GM23338 (cell line): ENCODE data around the gene CTNNA2. TPM values are rescaled to one million over a fixed set of nuclear protein-coding genes. Genes with fewer than 3 reads are reported as not detected.

Experiments
- ATAC-seq: fragments of 200-7000 bp; cut with Tn5 transposase; 3 replicates; pipeline ENCODE4 v1.9.1; 2020
- DNase-seq: peaks from one replicate; pipeline ENCODE4 v3.0.0-alpha.2; 2015; ENCODE audit warnings: low spot score
- H2AFZ ChIP-seq: fragments of 200-600 bp; sonication (generic); 2 replicates; pipeline ENCODE4 v1.8.0; 2016; ENCODE audit warnings: antibody characterized with exemption, mild to moderate bottlenecking, moderate library complexity
- H3F3A ChIP-seq: fragments of 200-600 bp; sonication (generic); replicated peaks from 2 replicates; pipeline ENCODE4 v1.8.0; 2017; ENCODE audit warnings: antibody characterized with exemption, mixed run types, low read depth
- H3K27ac ChIP-seq: fragments of 200-600 bp; sonication (generic); 2 replicates; pipeline ENCODE4 v1.6.1; 2016; ENCODE audit warnings: low read depth
- H3K27me3 ChIP-seq: fragments of 200-600 bp; sonication (generic); 2 replicates; pipeline ENCODE4 v1.8.0; 2016; ENCODE audit warnings: mild to moderate bottlenecking, mixed run types, moderate library complexity; ENCODE audit not compliant: insufficient read depth
- H3K36me3 ChIP-seq: fragments of 200-600 bp; sonication (generic); 2 replicates; pipeline ENCODE4 v1.8.0; 2016; ENCODE audit warnings: mild to moderate bottlenecking; ENCODE audit not compliant: insufficient read depth
- H3K4me1 ChIP-seq: fragments of 200-600 bp; sonication (generic); 2 replicates; pipeline ENCODE4 v1.8.0; 2016; ENCODE audit warnings: mild to moderate bottlenecking, moderate library complexity; ENCODE audit not compliant: insufficient read depth
- H3K4me2 ChIP-seq: fragments of 200-600 bp; sonication (generic); 2 replicates; pipeline ENCODE4 v1.7.1; 2017; ENCODE audit warnings: mixed run types
- H3K4me3 ChIP-seq: fragments of 200-600 bp; sonication (generic); 2 replicates; pipeline ENCODE4 v1.6.1; 2016; ENCODE audit warnings: mixed run types
- H3K79me2 ChIP-seq: fragments of 200-600 bp; sonication (generic); replicated peaks from 2 replicates; pipeline ENCODE4 v1.8.0; 2017; ENCODE audit warnings: mild to moderate bottlenecking; ENCODE audit not compliant: insufficient read depth
- H3K9me2 ChIP-seq: fragments of 200-600 bp; sonication (generic); 2 replicates; pipeline ENCODE4 v1.8.0; 2017; ENCODE audit not compliant: insufficient read depth
- H4K20me1 ChIP-seq: fragments of 200-600 bp; sonication (generic); replicated peaks from 2 replicates; pipeline ENCODE4 v1.8.0; 2017; ENCODE audit warnings: mild to moderate bottlenecking; ENCODE audit not compliant: insufficient read depth
- H3K27ac Mint-ChIP-seq: 2 replicates; pipeline ENCODE4 v1.8.0; 2020; ENCODE audit warnings: inconsistent platforms, mild to moderate bottlenecking, moderate library complexity, mixed read lengths
- H3K27me3 Mint-ChIP-seq: 3 replicates; pipeline ENCODE4 v1.8.0; 2022; ENCODE audit warnings: low read depth, mild to moderate bottlenecking, moderate library complexity, mixed read lengths, inconsistent platforms; ENCODE audit not compliant: insufficient read depth, poor library complexity
- H3K36me3 Mint-ChIP-seq: 3 replicates; pipeline ENCODE4 v1.8.0; 2021; ENCODE audit warnings: low read depth, mild to moderate bottlenecking, inconsistent platforms, moderate library complexity, mixed read lengths
- H3K4me1 Mint-ChIP-seq: 3 replicates; pipeline ENCODE4 v1.8.0; 2020; ENCODE audit warnings: mild to moderate bottlenecking, inconsistent platforms, mixed read lengths
- H3K4me3 Mint-ChIP-seq: 3 replicates; pipeline ENCODE4 v1.8.0; 2021; ENCODE audit warnings: moderate library complexity, mild to moderate bottlenecking, inconsistent platforms, mixed read lengths
- H3K9me3 Mint-ChIP-seq: 3 replicates; pipeline ENCODE4 v1.8.0; 2020; ENCODE audit warnings: moderate library complexity, mild to moderate bottlenecking, inconsistent platforms, mixed read lengths
- EZH2 ChIP-seq: fragments of 200-600 bp; sonication (generic); IDR thresholded peaks from one replicate; pipeline ENCODE4 v1.8.0; 2017; ENCODE audit warnings: antibody characterized with exemption, mild to moderate bottlenecking, low read depth; ENCODE audit not compliant: unreplicated experiment
- EZH2phosphoT487 ChIP-seq: fragments of 200-600 bp; sonication (generic); IDR thresholded peaks from one replicate; pipeline ENCODE4 v1.8.1; 2018; ENCODE audit warnings: antibody characterized with exemption; ENCODE audit not compliant: unreplicated experiment
- JUNB ChIP-seq: IDR thresholded peaks from one replicate; pipeline ENCODE4 v1.6.1; 2016; ENCODE audit warnings: antibody characterized with exemption; ENCODE audit not compliant: unreplicated experiment
- NANOG ChIP-seq: IDR thresholded peaks from 2 replicates; pipeline ENCODE4 v1.6.1; 2016; ENCODE audit warnings: antibody characterized with exemption, borderline replicate concordance
- STAT1 ChIP-seq: IDR thresholded peaks from one replicate; pipeline ENCODE4 v1.6.1; 2016; ENCODE audit warnings: antibody characterized with exemption; ENCODE audit not compliant: unreplicated experiment
- ZNF114 ChIP-seq: fragments of 250-450 bp; sonication (Bioruptor Pico); IDR thresholded peaks from 2 replicates; pipeline ENCODE4 v1.5.0; 2020; ENCODE audit warnings: mild to moderate bottlenecking, moderate library complexity
- ZNF331 ChIP-seq: fragments of 250-450 bp; sonication (Bioruptor Pico); IDR thresholded peaks from 2 replicates; pipeline ENCODE4 v1.5.0; 2020; ENCODE audit warnings: low read depth, mild to moderate bottlenecking, moderate library complexity
- polyA plus RNA-seq: library from polyadenylated mRNA; unstranded; fragments of >200 nt; fragmentation: Nextera tagmentation; extraction: Ambion mirVana; gene quantifications from 2 replicates; pipeline ENCODE4 v1.2.1, GENCODE V29; 2016
- total RNA-seq: library from RNA; depleted of rRNA; stranded (reverse); fragments of >200 nt; shearing (Covaris generic); gene quantifications from 2 replicates; pipeline ENCODE4 v1.2.3, GENCODE V29; 2014
- TF ChIP-seq, protein P1 (sequence below): IDR thresholded peaks from 2 replicates; pipeline ENCODE4 v1.6.1; 2016; ENCODE audit warnings: antibody characterized with exemption
- TF ChIP-seq, protein P2 (sequence below): IDR thresholded peaks from one replicate; pipeline ENCODE4 v1.6.1; 2018; ENCODE audit warnings: antibody characterized with exemption; ENCODE audit not compliant: unreplicated experiment
- TF ChIP-seq, protein P3 (sequence below), 2 experiments: fragments of 200-600 bp in 1 of 2; sonication (generic) in 1 of 2; conservative IDR thresholded peaks; 2 replicates each; pipeline versions ENCODE4 v1.5.1 to v1.6.1; 2016 to 2017; ENCODE audit warnings: antibody characterized with exemption in 2 of 2, low read depth in 2 of 2, mild to moderate bottlenecking in 2 of 2, moderate library complexity in 1 of 2
- TF ChIP-seq, protein P4 (sequence below): fragments of 250-450 bp; sonication (Bioruptor Pico); IDR thresholded peaks from 2 replicates; pipeline ENCODE4 v1.5.0; 2020; ENCODE audit warnings: mild to moderate bottlenecking, moderate library complexity

Gene CTNNA2
- total and polyA plus RNA-seq, 2 experiments from 2014 or later = 6.4 to 15.6 TPM

DNA sequence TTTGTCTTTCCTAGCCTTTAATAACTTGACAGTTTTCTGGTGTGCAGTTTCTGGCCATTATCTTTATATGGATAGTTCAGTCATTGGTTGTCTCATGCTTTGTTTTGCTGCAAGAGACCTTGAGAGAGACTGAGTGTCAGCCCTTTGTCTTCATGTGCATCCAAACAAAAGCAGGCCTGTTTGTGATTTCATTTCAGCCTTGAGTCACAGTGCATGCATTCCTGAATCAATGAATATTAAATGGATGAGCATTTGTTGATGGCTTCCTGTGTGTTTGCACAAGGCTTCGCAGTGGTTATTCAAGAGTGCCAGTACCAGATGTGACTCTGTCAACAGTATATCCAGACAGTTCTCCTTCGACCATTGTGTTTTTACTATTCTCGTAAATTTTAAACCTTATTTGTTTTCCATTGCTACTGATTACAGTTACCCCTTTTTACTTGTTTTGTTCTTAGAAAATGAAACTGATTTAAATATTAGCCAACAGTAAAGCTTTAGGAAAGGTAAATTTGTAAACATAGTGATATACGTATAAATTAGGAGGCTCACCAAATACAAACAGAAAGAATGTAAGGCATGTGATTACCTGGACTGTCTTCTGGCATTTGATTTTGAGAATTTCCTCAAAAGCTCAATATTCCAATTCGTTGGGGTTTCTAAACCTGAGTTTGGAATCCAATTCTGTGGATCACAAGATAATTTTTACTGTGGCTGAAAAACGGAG, 319.8 kb downstream of the CTNNA2 start (continued):
- TF ChIP-seq EZH2phosphoT487 = no peak

DNA sequence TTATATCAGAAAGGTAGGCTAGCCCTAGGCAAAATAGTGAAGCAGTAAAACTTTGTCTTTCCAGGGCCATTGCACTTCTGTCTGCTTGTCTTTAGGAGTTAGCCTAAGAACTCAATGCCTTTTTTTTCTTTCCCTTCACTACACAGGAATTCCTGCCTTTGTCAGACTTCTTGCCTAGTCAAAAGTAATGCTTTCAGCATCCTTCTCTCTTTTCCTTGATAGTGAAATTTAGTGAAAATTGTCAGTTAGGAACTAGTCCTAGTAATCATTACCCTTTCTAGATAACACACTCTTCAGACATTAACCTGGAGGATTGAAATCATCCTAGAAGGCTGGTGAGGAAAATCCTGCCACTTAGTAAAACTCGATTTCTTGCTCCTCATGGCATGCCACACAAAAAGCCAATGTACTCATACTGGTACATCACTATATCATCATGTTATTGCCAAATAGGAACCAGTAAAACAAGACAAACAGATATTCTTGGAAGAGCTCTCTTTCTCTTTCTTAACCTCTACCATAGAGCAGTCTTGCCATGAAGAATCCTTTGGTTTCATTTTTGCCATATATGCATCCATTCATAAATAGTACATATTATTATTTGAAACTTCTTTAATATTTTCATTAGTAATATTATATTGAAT, 320.5 kb downstream of the CTNNA2 start:
- Mint-ChIP-seq H3K36me3 (no peaks in the 10 kb centered on the region; the same call in 2 of the 3 replicates), H3K4me1 (peaks cover 51% of the 10 kb centered on the region), H3K9me3 (no peaks in the 10 kb centered on the region; the same call in 2 of the 3 replicates), H3K4me3 (0 out of 3 replicates have a peak overlapping the region, but pooled peaks have one; percentile 18), H3K27me3 (peaks cover 2% of the 10 kb centered on the region), H3K27ac (peak overlapping the region; percentile 98)
- H2AFZ ChIP-seq = no peak overlapping the region
- H3K79me2 ChIP-seq = no peaks in the 10 kb centered on the region
- H3K27ac ChIP-seq = peak overlapping the region; percentile 94
- H4K20me1 ChIP-seq = no peaks in the 10 kb centered on the region
- H3K4me2 ChIP-seq = peak overlapping the region; percentile 22
- peaks cover 44% of the 10 kb centered on the region for H3K4me1 ChIP-seq
- peak overlapping the region; percentile 0; the same call in 1 of the 2 replicates for H3K4me3 ChIP-seq
- no peaks in the 10 kb centered on the region for H3K27me3 ChIP-seq
- no peaks in the 10 kb centered on the region for H3F3A ChIP-seq
- H3K9me2 ChIP-seq = no peaks in the 10 kb centered on the region
- no peaks in the 10 kb centered on the region for H3K36me3 ChIP-seq
- ATAC-seq (peak; percentile 63), DNase-seq (peak; percentile 60)
- no peak for TF ChIP-seq JUNB
- TF ChIP-seq NANOG = no peak
- TF ChIP-seq, protein P1, sequence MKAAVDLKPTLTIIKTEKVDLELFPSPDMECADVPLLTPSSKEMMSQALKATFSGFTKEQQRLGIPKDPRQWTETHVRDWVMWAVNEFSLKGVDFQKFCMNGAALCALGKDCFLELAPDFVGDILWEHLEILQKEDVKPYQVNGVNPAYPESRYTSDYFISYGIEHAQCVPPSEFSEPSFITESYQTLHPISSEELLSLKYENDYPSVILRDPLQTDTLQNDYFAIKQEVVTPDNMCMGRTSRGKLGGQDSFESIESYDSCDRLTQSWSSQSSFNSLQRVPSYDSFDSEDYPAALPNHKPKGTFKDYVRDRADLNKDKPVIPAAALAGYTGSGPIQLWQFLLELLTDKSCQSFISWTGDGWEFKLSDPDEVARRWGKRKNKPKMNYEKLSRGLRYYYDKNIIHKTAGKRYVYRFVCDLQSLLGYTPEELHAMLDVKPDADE = no peak
- TF ChIP-seq, protein P2, sequence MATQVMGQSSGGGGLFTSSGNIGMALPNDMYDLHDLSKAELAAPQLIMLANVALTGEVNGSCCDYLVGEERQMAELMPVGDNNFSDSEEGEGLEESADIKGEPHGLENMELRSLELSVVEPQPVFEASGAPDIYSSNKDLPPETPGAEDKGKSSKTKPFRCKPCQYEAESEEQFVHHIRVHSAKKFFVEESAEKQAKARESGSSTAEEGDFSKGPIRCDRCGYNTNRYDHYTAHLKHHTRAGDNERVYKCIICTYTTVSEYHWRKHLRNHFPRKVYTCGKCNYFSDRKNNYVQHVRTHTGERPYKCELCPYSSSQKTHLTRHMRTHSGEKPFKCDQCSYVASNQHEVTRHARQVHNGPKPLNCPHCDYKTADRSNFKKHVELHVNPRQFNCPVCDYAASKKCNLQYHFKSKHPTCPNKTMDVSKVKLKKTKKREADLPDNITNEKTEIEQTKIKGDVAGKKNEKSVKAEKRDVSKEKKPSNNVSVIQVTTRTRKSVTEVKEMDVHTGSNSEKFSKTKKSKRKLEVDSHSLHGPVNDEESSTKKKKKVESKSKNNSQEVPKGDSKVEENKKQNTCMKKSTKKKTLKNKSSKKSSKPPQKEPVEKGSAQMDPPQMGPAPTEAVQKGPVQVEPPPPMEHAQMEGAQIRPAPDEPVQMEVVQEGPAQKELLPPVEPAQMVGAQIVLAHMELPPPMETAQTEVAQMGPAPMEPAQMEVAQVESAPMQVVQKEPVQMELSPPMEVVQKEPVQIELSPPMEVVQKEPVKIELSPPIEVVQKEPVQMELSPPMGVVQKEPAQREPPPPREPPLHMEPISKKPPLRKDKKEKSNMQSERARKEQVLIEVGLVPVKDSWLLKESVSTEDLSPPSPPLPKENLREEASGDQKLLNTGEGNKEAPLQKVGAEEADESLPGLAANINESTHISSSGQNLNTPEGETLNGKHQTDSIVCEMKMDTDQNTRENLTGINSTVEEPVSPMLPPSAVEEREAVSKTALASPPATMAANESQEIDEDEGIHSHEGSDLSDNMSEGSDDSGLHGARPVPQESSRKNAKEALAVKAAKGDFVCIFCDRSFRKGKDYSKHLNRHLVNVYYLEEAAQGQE = no peak
- TF ChIP-seq ZNF331 = no peak
- TF ChIP-seq, protein P3, sequence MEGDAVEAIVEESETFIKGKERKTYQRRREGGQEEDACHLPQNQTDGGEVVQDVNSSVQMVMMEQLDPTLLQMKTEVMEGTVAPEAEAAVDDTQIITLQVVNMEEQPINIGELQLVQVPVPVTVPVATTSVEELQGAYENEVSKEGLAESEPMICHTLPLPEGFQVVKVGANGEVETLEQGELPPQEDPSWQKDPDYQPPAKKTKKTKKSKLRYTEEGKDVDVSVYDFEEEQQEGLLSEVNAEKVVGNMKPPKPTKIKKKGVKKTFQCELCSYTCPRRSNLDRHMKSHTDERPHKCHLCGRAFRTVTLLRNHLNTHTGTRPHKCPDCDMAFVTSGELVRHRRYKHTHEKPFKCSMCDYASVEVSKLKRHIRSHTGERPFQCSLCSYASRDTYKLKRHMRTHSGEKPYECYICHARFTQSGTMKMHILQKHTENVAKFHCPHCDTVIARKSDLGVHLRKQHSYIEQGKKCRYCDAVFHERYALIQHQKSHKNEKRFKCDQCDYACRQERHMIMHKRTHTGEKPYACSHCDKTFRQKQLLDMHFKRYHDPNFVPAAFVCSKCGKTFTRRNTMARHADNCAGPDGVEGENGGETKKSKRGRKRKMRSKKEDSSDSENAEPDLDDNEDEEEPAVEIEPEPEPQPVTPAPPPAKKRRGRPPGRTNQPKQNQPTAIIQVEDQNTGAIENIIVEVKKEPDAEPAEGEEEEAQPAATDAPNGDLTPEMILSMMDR (conservative IDR thresholded peaks at IDR 0.05; ENCODE audit: low read depth in 2 of 2) = no peak
- TF ChIP-seq EZH2phosphoT487 = no peak
- TF ChIP-seq, protein P4, sequence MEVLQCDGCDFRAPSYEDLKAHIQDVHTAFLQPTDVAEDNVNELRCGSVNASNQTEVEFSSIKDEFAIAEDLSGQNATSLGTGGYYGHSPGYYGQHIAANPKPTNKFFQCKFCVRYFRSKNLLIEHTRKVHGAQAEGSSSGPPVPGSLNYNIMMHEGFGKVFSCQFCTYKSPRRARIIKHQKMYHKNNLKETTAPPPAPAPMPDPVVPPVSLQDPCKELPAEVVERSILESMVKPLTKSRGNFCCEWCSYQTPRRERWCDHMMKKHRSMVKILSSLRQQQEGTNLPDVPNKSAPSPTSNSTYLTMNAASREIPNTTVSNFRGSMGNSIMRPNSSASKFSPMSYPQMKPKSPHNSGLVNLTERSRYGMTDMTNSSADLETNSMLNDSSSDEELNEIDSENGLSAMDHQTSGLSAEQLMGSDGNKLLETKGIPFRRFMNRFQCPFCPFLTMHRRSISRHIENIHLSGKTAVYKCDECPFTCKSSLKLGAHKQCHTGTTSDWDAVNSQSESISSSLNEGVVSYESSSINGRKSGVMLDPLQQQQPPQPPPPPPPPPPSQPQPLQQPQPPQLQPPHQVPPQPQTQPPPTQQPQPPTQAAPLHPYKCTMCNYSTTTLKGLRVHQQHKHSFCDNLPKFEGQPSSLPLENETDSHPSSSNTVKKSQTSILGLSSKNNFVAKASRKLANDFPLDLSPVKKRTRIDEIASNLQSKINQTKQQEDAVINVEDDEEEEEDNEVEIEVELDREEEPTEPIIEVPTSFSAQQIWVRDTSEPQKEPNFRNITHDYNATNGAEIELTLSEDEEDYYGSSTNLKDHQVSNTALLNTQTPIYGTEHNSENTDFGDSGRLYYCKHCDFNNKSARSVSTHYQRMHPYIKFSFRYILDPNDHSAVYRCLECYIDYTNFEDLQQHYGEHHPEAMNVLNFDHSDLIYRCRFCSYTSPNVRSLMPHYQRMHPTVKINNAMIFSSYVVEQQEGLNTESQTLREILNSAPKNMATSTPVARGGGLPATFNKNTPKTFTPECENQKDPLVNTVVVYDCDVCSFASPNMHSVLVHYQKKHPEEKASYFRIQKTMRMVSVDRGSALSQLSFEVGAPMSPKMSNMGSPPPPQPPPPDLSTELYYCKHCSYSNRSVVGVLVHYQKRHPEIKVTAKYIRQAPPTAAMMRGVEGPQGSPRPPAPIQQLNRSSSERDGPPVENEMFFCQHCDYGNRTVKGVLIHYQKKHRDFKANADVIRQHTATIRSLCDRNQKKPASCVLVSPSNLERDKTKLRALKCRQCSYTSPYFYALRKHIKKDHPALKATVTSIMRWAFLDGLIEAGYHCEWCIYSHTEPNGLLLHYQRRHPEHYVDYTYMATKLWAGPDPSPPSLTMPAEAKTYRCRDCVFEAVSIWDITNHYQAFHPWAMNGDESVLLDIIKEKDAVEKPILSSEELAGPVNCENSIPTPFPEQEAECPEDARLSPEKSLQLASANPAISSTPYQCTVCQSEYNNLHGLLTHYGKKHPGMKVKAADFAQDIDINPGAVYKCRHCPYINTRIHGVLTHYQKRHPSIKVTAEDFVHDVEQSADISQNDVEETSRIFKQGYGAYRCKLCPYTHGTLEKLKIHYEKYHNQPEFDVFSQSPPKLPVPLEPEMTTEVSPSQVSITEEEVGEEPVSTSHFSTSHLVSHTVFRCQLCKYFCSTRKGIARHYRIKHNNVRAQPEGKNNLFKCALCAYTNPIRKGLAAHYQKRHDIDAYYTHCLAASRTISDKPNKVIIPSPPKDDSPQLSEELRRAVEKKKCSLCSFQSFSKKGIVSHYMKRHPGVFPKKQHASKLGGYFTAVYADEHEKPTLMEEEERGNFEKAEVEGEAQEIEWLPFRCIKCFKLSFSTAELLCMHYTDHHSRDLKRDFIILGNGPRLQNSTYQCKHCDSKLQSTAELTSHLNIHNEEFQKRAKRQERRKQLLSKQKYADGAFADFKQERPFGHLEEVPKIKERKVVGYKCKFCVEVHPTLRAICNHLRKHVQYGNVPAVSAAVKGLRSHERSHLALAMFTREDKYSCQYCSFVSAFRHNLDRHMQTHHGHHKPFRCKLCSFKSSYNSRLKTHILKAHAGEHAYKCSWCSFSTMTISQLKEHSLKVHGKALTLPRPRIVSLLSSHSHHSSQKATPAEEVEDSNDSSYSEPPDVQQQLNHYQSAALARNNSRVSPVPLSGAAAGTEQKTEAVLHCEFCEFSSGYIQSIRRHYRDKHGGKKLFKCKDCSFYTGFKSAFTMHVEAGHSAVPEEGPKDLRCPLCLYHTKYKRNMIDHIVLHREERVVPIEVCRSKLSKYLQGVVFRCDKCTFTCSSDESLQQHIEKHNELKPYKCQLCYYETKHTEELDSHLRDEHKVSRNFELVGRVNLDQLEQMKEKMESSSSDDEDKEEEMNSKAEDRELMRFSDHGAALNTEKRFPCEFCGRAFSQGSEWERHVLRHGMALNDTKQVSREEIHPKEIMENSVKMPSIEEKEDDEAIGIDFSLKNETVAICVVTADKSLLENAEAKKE = no peak
- TF ChIP-seq EZH2 = no peak
- no peak for TF ChIP-seq STAT1
- no peak for TF ChIP-seq ZNF114 (CRISPR knock-in tag)
